ENCODE data around the gene HOXC11. TPM values are rescaled to one million over a fixed set of nuclear protein-coding genes. Genes with fewer than 3 reads are reported as not detected.

HOXC11 gene
- total and polyA plus RNA-seq, 2 of the 4 experiments (the other 2 are of a cell fraction) = not detected

- H3K27ac ChIP-seq (ENCODE audit: insufficient read depth, low read length) = no peak overlapping the region
- no peaks in the 10 kb centered on the region for H3K4me1 ChIP-seq (ENCODE audit: control insufficient read depth, insufficient read depth, low read length)
- H3K79me1 ChIP-seq (ENCODE audit: low read depth in 1 of 2, low read length in 2 of 2) = no peaks in the 10 kb centered on the region
- H3K9me3 ChIP-seq (ENCODE audit: control insufficient read depth, insufficient read depth, low read length) = peaks cover 3% of the 10 kb centered on the region
- H2BK20ac ChIP-seq (ENCODE audit: low read depth, low read length) = no peak overlapping the region
- no peak overlapping the region for H3K4me3 ChIP-seq (ENCODE audit: insufficient read depth, low read depth, low read length)
- H2BK5ac ChIP-seq (ENCODE audit: low read depth, low read length, poor library complexity, severe bottlenecking) = no peak overlapping the region
- no peak overlapping the region for H3K18ac ChIP-seq (ENCODE audit: low read depth, low read length)
- no peak overlapping the region for H3K4me2 ChIP-seq (ENCODE audit: low read depth, low read length)
- H2BK15ac ChIP-seq (ENCODE audit: low read depth, low read length) = no peak overlapping the region
- no peak overlapping the region for H2AK9ac ChIP-seq (replicated peaks; ENCODE audit: low read depth, low read length, poor library complexity)
- H3K56ac ChIP-seq (ENCODE audit: extremely low read depth, insufficient read depth, low read length) = no peak overlapping the region
- no peak overlapping the region for H2AK5ac ChIP-seq (ENCODE audit: low read depth, low read length)
- H3K23ac ChIP-seq (ENCODE audit: low read depth, low read length) = no peak overlapping the region
- no peak overlapping the region for H3K4ac ChIP-seq (ENCODE audit: low read depth, low read length)
- dilution Hi-C loops (cut with HindIII; ENCODE audit: low sequenced_read_pairs, unreplicated experiment) = no loop called here
- 20% methylated on average over 1 of the region's 10 CpGs; no CpG with 5 or more reads in 1 of the 2 experiments for WGBS, 2 experiments (ENCODE audit: extremely low coverage in 2 of 2, insufficient read length in 1 of 2)
- no peak overlapping the region for H3K9ac ChIP-seq (ENCODE audit: low read depth, low read length)
- no peak overlapping the region for H4K91ac ChIP-seq (ENCODE audit: insufficient read depth, low read depth, low read length)
- ATAC-seq (ENCODE audit: low read depth) (no peak), DNase-seq (no peak)
- ChIA-PET CTCF (no interaction called here), POLR2A (ENCODE audit: unreplicated experiment) (no interaction called here)
- no peaks in the 10 kb centered on the region for H3K36me3 ChIP-seq (ENCODE audit: control insufficient read depth, insufficient read depth, low read length)
- no peak overlapping the region for H3K14ac ChIP-seq (replicated peaks; ENCODE audit: low read depth, low read length)
- no peaks in the 10 kb centered on the region for H4K20me1 ChIP-seq (ENCODE audit: insufficient read depth, low read length)
- no peaks in the 10 kb centered on the region for H3K9me1 ChIP-seq (ENCODE audit: insufficient read depth, low read length)
- H4K5ac ChIP-seq (ENCODE audit: low read depth, low read length) = no peak overlapping the region
- no peak overlapping the region for H2BK120ac ChIP-seq (ENCODE audit: low read depth, low read length)
- in situ Hi-C loops (cut with MboI; ENCODE audit: low sequenced_read_pairs) = no loop called here
- no TSS peak for BruUV-seq (replicated peaks)
- no peak overlapping the region for H2AFZ ChIP-seq (replicated peaks; ENCODE audit: low read length, poor library complexity)
- H3K27me3 ChIP-seq (ENCODE audit: control insufficient read depth, insufficient read depth, low read length) = peaks cover 86% of the 10 kb centered on the region
- intact Hi-C loops (cut with micrococcal nuclease) = no loop called here
- H4K8ac ChIP-seq (ENCODE audit: low read depth in 2 of 2, low read length in 2 of 2) = no peak overlapping the region
- TF ChIP-seq NFE2L2 (IDR thresholded peaks at IDR 0.05; ENCODE audit: low read depth, low read length) = no peak
- TF ChIP-seq CHD1 (IDR thresholded peaks at IDR 0.05; ENCODE audit: low read depth, low read length) = no peak
- no peak for TF ChIP-seq CEBPB (IDR thresholded peaks at IDR 0.05; ENCODE audit: low read depth, low read length)
- no peak for TF ChIP-seq BHLHE40 (IDR thresholded peaks at IDR 0.05; ENCODE audit: low read depth, low read length)
- no peak for TF ChIP-seq POLR2A (IDR thresholded peaks at IDR 0.05; ENCODE audit: low read depth, low read length)
- TF ChIP-seq ELK1 (IDR thresholded peaks at IDR 0.05; ENCODE audit: borderline replicate concordance, low read depth, low read length) = no peak
- no peak for TF ChIP-seq RFX5 (IDR thresholded peaks at IDR 0.05; ENCODE audit: low read depth, low read length)
- TF ChIP-seq FOS (IDR thresholded peaks at IDR 0.05; ENCODE audit: low read depth, low read length) = no peak
- TF ChIP-seq, protein P1, sequence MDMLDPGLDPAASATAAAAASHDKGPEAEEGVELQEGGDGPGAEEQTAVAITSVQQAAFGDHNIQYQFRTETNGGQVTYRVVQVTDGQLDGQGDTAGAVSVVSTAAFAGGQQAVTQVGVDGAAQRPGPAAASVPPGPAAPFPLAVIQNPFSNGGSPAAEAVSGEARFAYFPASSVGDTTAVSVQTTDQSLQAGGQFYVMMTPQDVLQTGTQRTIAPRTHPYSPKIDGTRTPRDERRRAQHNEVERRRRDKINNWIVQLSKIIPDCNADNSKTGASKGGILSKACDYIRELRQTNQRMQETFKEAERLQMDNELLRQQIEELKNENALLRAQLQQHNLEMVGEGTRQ (IDR thresholded peaks at IDR 0.05; ENCODE audit: low read depth, low read length) = no peak
- TF ChIP-seq MAZ (IDR thresholded peaks at IDR 0.05; ENCODE audit: borderline replicate concordance, low read depth, low read length) = no peak
- no peak for TF ChIP-seq MXI1 (IDR thresholded peaks at IDR 0.05; ENCODE audit: borderline replicate concordance, low read depth, low read length)
- TF ChIP-seq RCOR1 (IDR thresholded peaks at IDR 0.05; ENCODE audit: insufficient replicate concordance, low read length) = no peak
- no peak for TF ChIP-seq CTCF (conservative IDR thresholded peaks at IDR 0.05; ENCODE audit: low read depth, low read length)
- no peak for TF ChIP-seq RAD21 (IDR thresholded peaks at IDR 0.05; ENCODE audit: low read length)
- TF ChIP-seq SMC3 (IDR thresholded peaks at IDR 0.05; ENCODE audit: low read depth, low read length) = no peak
- TF ChIP-seq MAFK (IDR thresholded peaks at IDR 0.05; ENCODE audit: low read depth, low read length) = no peak
Measured at GRCh38 chr12:54019924-54020590, 47.1 kb downstream of the HOXC11 start.
